Upper lobe of left lung (tissue), 6 donors: Measurements from ENCODE around the gene FN3K. TPM values are rescaled to one million over a fixed set of nuclear protein-coding genes. Genes with fewer than 3 reads are reported as not detected.
A peak's percentile ranks its signal among the peaks of the same experiment; 100 is the strongest.

Experiments used
- ATAC-seq, 2 donors: fragments of 200-7000 bp; cut with Tn5 transposase; one replicate each; pipeline ENCODE4 v1.9.1; 2022; ENCODE audit warnings: mild to moderate bottlenecking in 2 of 2, moderate library complexity in 2 of 2; ENCODE audit not compliant: low FRiP score in 2 of 2
- DNase-seq, 2 donors: peaks; one replicate each; pipeline ENCODE4 v3.0.0-alpha.2; 2019 to 2020
- H3K27ac ChIP-seq, 4 donors: fragments of 200-600 bp; sonication (generic); one replicate each; pipeline ENCODE4 v1.5.1; 2016 to 2019
- H3K27me3 ChIP-seq, 4 donors: fragments of 200-600 bp; sonication (generic); one replicate each; pipeline ENCODE4 v1.5.1; 2017 to 2019
- H3K36me3 ChIP-seq, 4 donors: fragments of 200-600 bp; sonication (generic); one replicate each; pipeline ENCODE4 v1.5.1; 2016 to 2019
- H3K4me1 ChIP-seq, 4 donors: fragments of 200-600 bp; sonication (generic); one replicate each; pipeline ENCODE4 v1.5.1; 2018 to 2019
- H3K4me3 ChIP-seq, 4 donors: fragments of 200-600 bp; sonication (generic); one replicate each; pipeline ENCODE4 v1.5.1; 2017 to 2019; ENCODE audit warnings: mild to moderate bottlenecking in 2 of 4, moderate library complexity in 1 of 4
- H3K9me3 ChIP-seq, 4 donors: fragments of 200-600 bp; sonication (generic); one replicate each; pipeline ENCODE4 v1.5.1; 2018 to 2019
- EP300 ChIP-seq, 4 donors: sonication (generic); formaldehyde crosslinking; IDR thresholded peaks; one replicate each; pipeline ENCODE4 v1.5.1; 2017; ENCODE audit warnings: antibody characterized with exemption in 4 of 4, control low read depth in 2 of 4
- POLR2A ChIP-seq, 4 donors: fragments of 450-650 bp; IDR thresholded peaks; one replicate each; pipeline ENCODE4 v1.5.1; 2016 to 2017; ENCODE audit warnings: antibody characterized with exemption in 4 of 4, mild to moderate bottlenecking in 2 of 4
- POLR2AphosphoS5 ChIP-seq, 2 donors: sonication (generic); formaldehyde crosslinking; IDR thresholded peaks; one replicate each; pipeline ENCODE4 v1.5.1; 2017; ENCODE audit warnings: antibody characterized with exemption in 2 of 2
- WGBS, 2 donors: methylation state at CpG; one replicate each; pipeline ENCODE4 v1.1.5; 2017 to 2018; 5-methylcytosine and 5-hydroxymethylcytosine counted together
- total RNA-seq, 6 donors: library from RNA; depleted of rRNA in 4 of 6; stranded (reverse); fragments of >200 nt in 4 of 6; gene quantifications; one replicate each; pipeline versions ENCODE4 v1.1.0 to v1.2.1, GENCODE V29; 2016 to 2021
- TF ChIP-seq, protein P1 (sequence below), 6 experiments: fragments of 450-650 bp in 4 of 6; fragments of 200-600 bp in 2 of 6; sonication (generic) in 2 of 6; IDR thresholded peaks; one replicate each; pipeline ENCODE4 v1.5.1; 2016 to 2019; ENCODE audit warnings: antibody characterized with exemption in 6 of 6
- donor health status: DM: no; HTN: no; CAD: no; lungs with moderate emphysema.
- donor health status: DM: no; HTN: yes; CAD: no; lungs with severe emphysema.

The FN3K gene
- total RNA-seq, 6 donors from 2014 or later = 10.8 to 63.9 (median 30.7) TPM

DNA sequence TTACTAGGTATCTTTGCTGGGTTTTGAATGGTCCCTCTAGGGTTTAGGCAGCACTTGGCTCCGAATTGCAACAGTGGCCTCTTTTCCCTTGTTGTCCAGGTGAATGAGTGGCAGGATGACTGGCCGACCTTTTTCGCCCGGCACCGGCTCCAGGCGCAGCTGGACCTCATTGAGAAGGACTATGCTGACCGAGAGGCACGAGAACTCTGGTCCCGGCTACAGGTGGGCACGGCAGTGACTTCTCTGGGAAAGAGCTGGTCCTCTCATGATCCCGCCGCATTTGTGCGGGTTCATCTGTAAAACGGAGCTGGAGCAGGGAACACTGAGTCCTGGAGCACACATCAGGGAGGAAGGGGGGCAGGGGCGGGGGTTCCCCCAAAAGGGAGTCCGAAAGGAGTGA is 13.3 kb downstream of the FN3K start:
- Histone ChIP-seq H3K27me3 (no peaks in the 10 kb centered on the region), H3K27ac (no peak overlapping the region), H3K36me3 (no peaks in the 10 kb centered on the region), H3K4me3 (no peak overlapping the region), H3K9me3 (peaks cover 0 to 5% (median 0%) of the 10 kb centered on the region in 4 donors), H3K4me1 (peaks cover 10 to 20% (median 12%) of the 10 kb centered on the region in 4 donors)
- no peak for ATAC-seq
- DNase-seq = no peak
- TF ChIP-seq POLR2A (IDR thresholded peaks at IDR 0.05) = no peak
- TF ChIP-seq POLR2AphosphoS5 (IDR thresholded peaks at IDR 0.05) = no peak
- TF ChIP-seq, protein P1, sequence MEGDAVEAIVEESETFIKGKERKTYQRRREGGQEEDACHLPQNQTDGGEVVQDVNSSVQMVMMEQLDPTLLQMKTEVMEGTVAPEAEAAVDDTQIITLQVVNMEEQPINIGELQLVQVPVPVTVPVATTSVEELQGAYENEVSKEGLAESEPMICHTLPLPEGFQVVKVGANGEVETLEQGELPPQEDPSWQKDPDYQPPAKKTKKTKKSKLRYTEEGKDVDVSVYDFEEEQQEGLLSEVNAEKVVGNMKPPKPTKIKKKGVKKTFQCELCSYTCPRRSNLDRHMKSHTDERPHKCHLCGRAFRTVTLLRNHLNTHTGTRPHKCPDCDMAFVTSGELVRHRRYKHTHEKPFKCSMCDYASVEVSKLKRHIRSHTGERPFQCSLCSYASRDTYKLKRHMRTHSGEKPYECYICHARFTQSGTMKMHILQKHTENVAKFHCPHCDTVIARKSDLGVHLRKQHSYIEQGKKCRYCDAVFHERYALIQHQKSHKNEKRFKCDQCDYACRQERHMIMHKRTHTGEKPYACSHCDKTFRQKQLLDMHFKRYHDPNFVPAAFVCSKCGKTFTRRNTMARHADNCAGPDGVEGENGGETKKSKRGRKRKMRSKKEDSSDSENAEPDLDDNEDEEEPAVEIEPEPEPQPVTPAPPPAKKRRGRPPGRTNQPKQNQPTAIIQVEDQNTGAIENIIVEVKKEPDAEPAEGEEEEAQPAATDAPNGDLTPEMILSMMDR (IDR thresholded peaks at IDR 0.05) = no peak
- no peak for TF ChIP-seq EP300 (IDR thresholded peaks at IDR 0.05)
- WGBS, 2 donors = 98% methylated on average over 16 of the region's 16 CpGs

DNA sequence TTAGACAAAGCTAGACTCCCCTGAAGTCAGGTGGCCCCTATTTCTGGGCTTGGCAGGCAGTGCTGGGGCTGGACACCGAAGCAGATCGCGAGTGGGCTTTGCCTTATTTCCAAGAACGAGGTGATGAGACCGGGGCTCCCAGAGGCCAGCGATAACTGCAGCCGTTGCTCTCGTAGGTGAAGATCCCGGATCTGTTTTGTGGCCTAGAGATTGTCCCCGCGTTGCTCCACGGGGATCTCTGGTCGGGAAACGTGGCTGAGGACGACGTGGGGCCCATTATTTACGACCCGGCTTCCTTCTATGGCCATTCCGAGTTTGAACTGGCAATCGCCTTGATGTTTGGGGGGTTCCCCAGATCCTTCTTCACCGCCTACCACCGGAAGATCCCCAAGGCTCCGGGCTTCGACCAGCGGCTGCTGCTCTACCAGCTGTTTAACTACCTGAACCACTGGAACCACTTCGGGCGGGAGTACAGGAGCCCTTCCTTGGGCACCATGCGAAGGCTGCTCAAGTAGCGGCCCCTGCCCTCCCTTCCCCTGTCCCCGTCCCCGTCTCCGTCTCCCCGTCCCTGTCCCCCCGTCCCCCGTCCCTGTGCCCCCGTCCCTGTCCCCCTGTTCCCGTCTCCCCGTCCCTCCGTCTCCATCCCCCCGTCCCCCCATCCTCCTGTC is 15.0 kb downstream of the FN3K start:
- no peaks in the 10 kb centered on the region for H3K36me3 ChIP-seq
- no peak for TF ChIP-seq POLR2A (IDR thresholded peaks at IDR 0.05)
- no peak for TF ChIP-seq POLR2AphosphoS5 (IDR thresholded peaks at IDR 0.05)
- TF ChIP-seq, protein P1 (IDR thresholded peaks at IDR 0.05) = no peak
- TF ChIP-seq EP300 (IDR thresholded peaks at IDR 0.05) = no peak
- ATAC-seq = no peak
- no peak overlapping the region for H3K27ac ChIP-seq
- no peak for DNase-seq
- H3K9me3 ChIP-seq = peaks cover 0 to 5% (median 0%) of the 10 kb centered on the region in 4 donors
- no peaks in the 10 kb centered on the region for H3K27me3 ChIP-seq
- peaks cover 10 to 21% (median 12%) of the 10 kb centered on the region in 4 donors for H3K4me1 ChIP-seq
- H3K4me3 ChIP-seq = no peak overlapping the region
- 72 to 85% methylated on average over 35 of the region's 40 CpGs for WGBS, 2 donors

DNA sequence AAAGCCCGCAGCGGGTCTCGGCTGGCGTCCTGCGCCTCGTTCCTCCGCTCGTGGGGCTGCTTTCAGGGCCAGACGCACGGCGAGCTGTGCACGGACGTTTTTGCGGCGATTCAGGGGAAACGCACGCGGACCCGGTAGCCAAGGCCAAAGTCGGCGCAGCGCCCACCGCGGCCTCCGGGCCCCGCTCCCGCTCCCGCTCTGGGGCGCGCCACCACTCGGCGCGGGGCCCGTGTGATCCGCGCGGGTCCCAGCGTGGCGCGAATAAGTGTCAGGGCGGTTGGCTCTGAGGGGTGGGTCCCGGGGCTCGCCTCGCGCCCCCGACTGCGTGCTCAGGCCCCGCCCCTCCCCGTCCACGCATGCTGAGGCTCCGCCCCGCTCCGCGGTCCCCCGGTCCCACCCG is 15.8 kb downstream of the FN3K start:
- peak in 1 of 4 donors; percentile 19 for TF ChIP-seq POLR2A (IDR thresholded peaks at IDR 0.05)
- no peak for TF ChIP-seq POLR2AphosphoS5 (IDR thresholded peaks at IDR 0.05)
- TF ChIP-seq, protein P1 (IDR thresholded peaks at IDR 0.05) = peak in 1 of 6 experiments; percentile 38
- TF ChIP-seq EP300 (IDR thresholded peaks at IDR 0.05) = no peak
- 0 to 1% methylated on average over 1 to 29 of the region's 56 CpGs for WGBS, 2 donors
- Histone ChIP-seq H3K4me1 (peaks cover 10 to 21% (median 12%) of the 10 kb centered on the region in 4 donors), H3K27me3 (no peaks in the 10 kb centered on the region), H3K36me3 (no peaks in the 10 kb centered on the region), H3K9me3 (no peaks in the 10 kb centered on the region), H3K4me3 (peak overlapping the region; percentile 37 to 100 (median 88)), H3K27ac (peak overlapping the region; percentile 61 to 91 (median 68))
- ATAC-seq (no peak), DNase-seq (no peak)

DNA sequence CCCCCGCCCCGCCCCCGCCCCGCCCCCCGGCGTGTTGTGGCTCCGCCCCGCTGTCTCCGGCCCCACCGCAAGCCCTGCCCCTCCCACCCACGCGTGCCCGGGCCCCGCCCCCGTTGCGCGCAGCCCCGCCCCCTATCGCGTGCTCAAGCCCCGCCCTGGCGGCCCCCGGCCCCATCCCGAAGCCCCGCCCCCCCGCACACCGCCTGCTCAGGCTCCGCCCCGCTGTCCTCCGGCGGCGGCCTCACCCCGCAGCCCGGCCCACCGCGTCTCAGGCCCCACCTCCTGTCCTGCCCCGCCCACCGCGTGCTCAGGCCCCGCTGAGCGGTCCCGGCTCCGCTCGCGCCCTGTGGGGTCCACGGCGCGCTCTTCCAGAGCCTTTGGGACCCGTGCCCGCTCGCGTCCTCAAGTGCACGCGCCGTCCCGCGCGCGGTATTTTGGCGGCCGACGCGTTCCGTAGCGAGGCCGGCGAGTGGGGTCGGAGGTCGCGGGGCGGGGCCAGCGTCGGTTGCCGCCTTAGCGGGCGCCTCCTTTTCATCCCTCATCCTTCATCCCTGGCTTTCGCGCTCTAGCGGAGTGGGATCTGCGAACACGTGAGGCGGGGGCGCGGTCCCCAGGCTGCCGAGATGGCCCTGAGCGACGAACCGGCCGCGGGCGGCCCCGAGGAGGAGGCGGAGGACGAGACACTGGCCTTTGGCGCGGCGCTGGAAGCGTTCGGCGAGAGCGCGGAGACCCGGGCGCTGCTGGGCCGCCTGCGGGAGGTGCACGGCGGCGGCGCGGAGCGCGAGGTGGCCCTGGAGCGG is 16.4 kb downstream of the FN3K start, which contains the start of gene TBCD:
Gene TBCD (plus strand): TSS at position 495 of the 800 bp plus-strand sequence. CDS start 129 bp downstream, at position 624.
- TF ChIP-seq, protein P1 (IDR thresholded peaks at IDR 0.05) = peak in 2 of 6 experiments; percentile 10 to 22
- TF ChIP-seq EP300 (IDR thresholded peaks at IDR 0.05) (peak in 1 of 4 donors; percentile 78), POLR2AphosphoS5 (IDR thresholded peaks at IDR 0.05) (peak; percentile 61 to 77), POLR2A (IDR thresholded peaks at IDR 0.05) (peak in 1 of 4 donors; percentile 49)
- no CpG with 5 or more reads among the region's 114 CpGs for WGBS, 2 donors

More for the DNA sequence above, 16.4 kb downstream of the FN3K start, which contains the start of gene TBCD:
- Histone ChIP-seq H3K9me3 (no peaks in the 10 kb centered on the region), H3K4me3 (peak within 1 kb of the TSS; percentile 74 to 100 (median 88)), H3K27ac (peak within 1 kb of the TSS; percentile 72 to 91 (median 81)), H3K4me1 (peaks cover 10 to 21% (median 12%) of the 10 kb centered on the region in 4 donors), H3K36me3 (no peaks in the 10 kb centered on the region), H3K27me3 (no peaks in the 10 kb centered on the region)
- peak; percentile 88 to 99 for DNase-seq
- ATAC-seq = peak; percentile 90 to 95
